Measurements from ENCODE around the gene CREBBP.
A peak's percentile ranks its signal among the peaks of the same experiment; 100 is the strongest.

Gene CREBBP

DNA sequence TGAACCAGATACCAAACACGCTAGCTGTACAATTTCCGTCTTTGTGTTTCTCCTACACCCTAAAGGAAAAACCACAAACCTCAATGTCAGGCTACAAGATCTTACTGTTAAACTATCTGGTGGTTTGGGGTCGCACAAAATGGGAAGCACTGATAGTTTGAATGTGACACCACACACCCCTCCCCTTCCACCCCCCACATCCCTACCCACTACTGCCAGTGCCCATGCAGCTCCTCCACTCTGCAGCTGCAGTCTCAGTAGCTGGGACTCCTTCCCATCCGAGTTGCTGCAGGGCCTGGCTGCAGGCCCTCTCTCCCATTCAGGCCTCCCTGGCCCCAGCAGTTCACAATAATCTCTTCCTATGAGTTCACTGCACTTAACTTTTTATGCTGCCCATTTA lies 181.6 kb downstream of the CREBBP start:
- no peak for DNase-seq

- no peak for DNase-seq
Measured at GRCh38 chr16:3696425-3697218, 183.9 kb downstream of the CREBBP start.

- no peak for DNase-seq
Measured at GRCh38 chr16:3695610-3696369, 184.7 kb downstream of the CREBBP start.

DNA sequence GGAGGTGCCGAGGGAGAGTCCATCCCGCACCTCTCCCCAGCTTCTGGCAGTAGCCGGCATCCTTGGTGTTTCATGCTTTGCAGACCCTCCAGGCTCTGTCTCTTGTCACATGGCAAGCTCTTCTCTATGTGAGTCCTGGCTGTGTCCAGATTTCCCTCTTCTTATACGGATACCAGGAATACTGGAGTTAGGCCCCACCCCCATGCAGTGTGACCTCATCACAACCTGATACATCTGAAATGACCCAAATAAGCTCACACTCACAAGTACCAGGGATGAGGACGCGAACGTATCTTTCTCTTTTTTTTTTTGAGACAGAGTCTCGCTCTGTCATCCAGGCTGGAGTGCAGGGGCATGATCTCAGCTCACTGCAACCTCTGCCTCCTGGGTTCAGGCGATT lies 186.5 kb downstream of the CREBBP start:
- no peak for DNase-seq

DNA sequence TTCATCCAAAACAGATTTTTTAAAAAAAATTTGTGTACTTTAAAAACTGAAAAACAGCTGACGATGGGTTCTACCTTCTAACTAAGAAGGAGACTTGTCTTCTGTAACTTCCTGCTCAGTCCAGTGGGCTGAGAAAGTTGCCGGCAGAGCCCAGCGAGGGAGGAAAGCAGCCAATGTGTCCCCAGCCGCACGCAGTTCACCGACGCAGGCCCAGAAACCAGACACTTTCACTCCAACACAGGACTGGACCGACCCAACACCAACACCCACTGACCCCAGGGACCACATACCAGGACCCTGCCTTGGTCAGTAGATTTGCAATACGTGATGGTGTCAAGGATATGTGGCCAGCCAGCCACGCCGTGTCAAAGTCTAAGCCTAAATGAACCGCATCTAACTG lies 188.8 kb downstream of the CREBBP start:
- no peak for DNase-seq

DNA sequence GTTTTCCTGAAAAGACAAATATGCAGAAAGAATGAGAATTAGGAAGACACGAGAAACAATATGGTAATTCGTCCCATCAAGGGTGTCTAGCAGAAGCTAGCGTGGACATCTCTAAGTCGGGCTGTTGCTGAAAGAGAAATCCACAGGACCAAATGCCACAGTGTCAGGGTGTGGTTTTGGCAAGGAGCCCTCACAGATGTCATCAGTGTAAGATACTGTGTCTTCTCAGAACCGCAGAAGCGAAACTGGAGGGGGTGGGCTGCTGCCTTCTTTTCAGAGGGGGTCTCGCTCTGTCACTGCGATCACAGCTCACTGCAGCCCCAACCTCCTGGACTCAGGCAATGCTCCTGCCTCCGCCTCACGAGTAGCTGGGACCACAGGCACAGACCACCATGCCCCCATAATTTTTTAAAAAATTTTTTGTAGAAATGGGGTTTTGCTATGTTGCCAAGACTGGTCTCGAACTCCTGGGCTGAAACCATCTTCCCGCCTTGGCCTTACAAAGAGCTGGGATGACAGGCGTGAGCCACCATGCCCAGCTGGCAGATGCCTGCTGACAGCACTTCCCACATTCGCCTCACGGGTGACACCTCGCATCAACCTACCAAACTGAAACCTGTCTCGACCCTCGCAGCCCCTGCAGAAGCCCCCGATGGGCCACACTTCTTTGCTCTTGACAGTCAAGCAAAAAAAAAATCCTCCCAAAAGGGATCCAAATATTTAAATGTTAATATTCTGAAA lies 189.4 kb downstream of the CREBBP start:
- DNase-seq: no peak

DNA sequence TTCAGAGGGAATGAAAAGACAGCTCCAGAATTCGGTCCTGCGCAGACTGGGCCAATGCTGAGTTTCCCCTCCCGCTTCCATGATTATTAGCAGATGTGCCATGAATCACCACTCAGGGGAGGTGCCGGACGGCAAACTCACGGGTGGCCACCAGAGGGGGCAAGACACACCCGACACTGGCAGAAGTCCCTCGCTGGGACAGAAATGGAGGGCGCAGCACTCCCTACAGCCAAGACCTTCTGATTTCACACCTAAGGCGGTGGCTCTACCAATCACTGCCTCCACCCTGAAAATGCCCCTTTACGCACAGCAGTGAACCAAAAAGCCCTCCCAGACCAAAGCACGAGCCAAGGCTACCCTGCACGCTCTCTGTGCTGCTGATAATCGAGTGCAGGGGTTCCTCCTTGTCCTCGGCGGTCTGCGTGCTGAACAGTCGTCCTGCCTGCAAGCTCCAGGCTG lies 190.0 kb downstream of the CREBBP start:
- DNase-seq: peak; percentile 84

GRCh38 chr16:3689731-3690130 lies 190.8 kb downstream of the CREBBP start:
- DNase-seq: no peak

DNA sequence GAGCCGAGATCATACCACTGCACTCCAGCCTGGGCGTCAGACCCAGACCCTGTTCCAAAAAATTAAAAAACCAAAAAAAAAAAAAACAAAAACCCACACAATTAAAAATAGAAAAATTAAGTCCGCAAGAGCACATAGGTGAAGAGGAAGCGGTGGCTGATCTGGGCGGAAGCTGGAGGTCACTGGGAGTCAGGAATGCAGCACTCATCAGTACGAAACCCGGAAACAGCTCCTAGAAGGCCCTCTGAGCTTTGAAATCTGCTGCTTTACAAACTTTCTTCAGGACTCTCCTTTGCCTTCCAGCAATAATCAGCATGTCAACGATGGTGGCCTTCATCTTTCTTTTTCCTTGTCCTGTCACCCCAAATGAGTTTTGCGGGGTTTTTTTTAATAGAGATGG lies 192.7 kb downstream of the CREBBP start:
- DNase-seq: no peak

DNA sequence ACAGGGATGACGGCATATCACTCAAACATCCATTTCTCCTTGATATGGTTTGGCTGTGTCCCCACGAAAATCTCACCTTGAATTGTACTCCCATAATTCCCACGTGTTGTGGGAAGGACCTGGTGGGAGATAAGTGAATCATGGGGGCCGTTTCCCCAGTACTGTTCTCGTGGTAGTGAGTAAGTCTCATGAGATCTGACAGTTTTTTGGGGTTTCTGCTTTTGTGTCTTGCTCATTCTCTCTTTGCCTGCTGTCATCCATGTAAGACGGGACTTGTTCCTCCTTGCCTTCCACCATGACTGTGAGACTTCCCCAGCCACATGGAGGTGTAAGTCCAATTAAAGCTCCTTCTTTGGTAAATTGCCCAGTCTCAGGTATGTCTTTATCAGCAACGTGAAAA lies 193.5 kb downstream of the CREBBP start:
- no peak for DNase-seq

GRCh38 chr16:3681206-3681605 lies 199.3 kb downstream of the CREBBP start:
- no peak for DNase-seq

- no peak for DNase-seq
Measured at GRCh38 chr16:3677994-3678393, 202.5 kb downstream of the CREBBP start.

DNA sequence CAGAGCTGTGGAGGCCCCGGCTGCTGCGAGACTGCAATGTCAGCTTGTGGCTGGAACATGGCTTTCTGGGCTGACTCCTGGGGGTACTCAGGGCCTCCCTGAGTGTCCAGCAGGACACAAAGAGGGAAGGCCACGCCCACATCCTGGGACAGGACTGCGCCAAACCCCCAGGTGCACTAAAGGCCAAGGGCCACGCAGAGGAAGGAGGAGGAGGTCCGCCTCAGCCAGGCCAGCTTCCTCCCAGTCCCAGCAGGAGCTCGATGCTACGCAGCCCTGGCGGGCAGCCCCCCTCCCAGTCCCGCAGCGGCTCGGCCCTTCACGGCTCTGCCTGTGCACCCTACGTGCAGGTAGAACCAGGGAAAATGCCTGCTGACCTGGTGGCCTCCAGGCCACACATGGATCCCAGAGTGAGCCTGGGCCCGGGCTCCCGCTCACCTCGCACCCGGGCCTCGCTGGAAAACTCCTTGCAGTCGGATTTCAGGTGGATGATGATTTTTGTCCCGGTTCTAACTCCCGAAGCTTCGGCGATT lies 204.8 kb downstream of the CREBBP start:
- no peak for DNase-seq
